H1 (cell line): ENCODE results near the gene FIZ1. TPM values are rescaled to one million over a fixed set of nuclear protein-coding genes. Genes with fewer than 3 reads are reported as not detected.

ENCODE experiments used
- CBX5 ChIP-seq: fragments of 300-800, 300-1000 bp; sonication (generic); IDR thresholded peaks from 2 replicates; pipeline ENCODE4 v1.7.1; 2016; ENCODE audit warnings: antibody characterized with exemption, low read length, low read depth
- CHD2 ChIP-seq: IDR thresholded peaks from 2 replicates; pipeline ENCODE4 v1.6.1; 2012; ENCODE audit warnings: low read length, improper control_type of control experiment
- EZH2 ChIP-seq: fragments of 200-600 bp; sonication (generic); IDR thresholded peaks from 2 replicates; pipeline ENCODE4 v1.7.1; 2012; ENCODE audit warnings: low read depth, mild to moderate bottlenecking, moderate library complexity, low read length, inconsistent platforms; ENCODE audit not compliant: severe bottlenecking
- GABPA ChIP-seq: IDR thresholded peaks from 2 replicates; pipeline ENCODE4 v1.6.1; 2011; ENCODE audit warnings: mild to moderate bottlenecking, low read length, moderate library complexity, borderline replicate concordance; ENCODE audit not compliant: insufficient read depth
- HDAC2 ChIP-seq, 2 experiments: fragments of 300-600 bp in 1 of 2; sonication (generic) in 1 of 2; IDR thresholded peaks; 2 replicates each; pipeline ENCODE4 v1.6.1; 2011 to 2012; ENCODE audit warnings: low read depth in 2 of 2, low read length in 2 of 2, mild to moderate bottlenecking in 2 of 2, moderate library complexity in 2 of 2, borderline replicate concordance in 1 of 2, inconsistent platforms in 1 of 2
- HDAC6 ChIP-seq: IDR thresholded peaks from one replicate; pipeline ENCODE4 v1.7.1; 2012; ENCODE audit warnings: low read depth, mild to moderate bottlenecking, inconsistent platforms, low read length, moderate library complexity
- PHF8 ChIP-seq: fragments of 200-600 bp; sonication (generic); conservative IDR thresholded peaks from 2 replicates; pipeline ENCODE4 v1.7.1; 2012; ENCODE audit warnings: low read depth, mild to moderate bottlenecking, inconsistent platforms, low read length, moderate library complexity
- POLR2A ChIP-seq, 2 experiments: IDR thresholded peaks; 1 replicate in 1 of 2; 2 replicates in 1 of 2; pipeline ENCODE4 v1.6.1; 2011; ENCODE audit warnings: low read depth in 2 of 2, low read length in 2 of 2, mild to moderate bottlenecking in 2 of 2; ENCODE audit errors: control extremely low read depth in 1 of 2
- RBBP5 ChIP-seq: IDR thresholded peaks from 2 replicates; pipeline ENCODE4 v1.7.1; 2012; ENCODE audit warnings: low read depth, mild to moderate bottlenecking, inconsistent platforms, low read length, moderate library complexity, borderline replicate concordance
- RNF2 ChIP-seq: fragments of 200-900, 300-1000 bp; sonication (generic); IDR thresholded peaks from 2 replicates; pipeline ENCODE4 v1.7.1; 2016; ENCODE audit warnings: borderline replicate concordance, low read depth, mild to moderate bottlenecking, antibody characterized with exemption, low read length; ENCODE audit not compliant: poor library complexity, severe bottlenecking; ENCODE audit errors: missing control alignments
- SAP30 ChIP-seq: fragments of 300-600 bp; sonication (generic); IDR thresholded peaks from 2 replicates; pipeline ENCODE4 v1.7.1; 2012; ENCODE audit warnings: low read length, moderate library complexity, mild to moderate bottlenecking, inconsistent platforms; ENCODE audit not compliant: insufficient read depth, insufficient replicate concordance
- SIN3A ChIP-seq, 2 experiments: IDR thresholded peaks in 1 of 2; conservative IDR thresholded peaks in 1 of 2; 2 replicates each; pipeline ENCODE4 v1.6.1; 2011 to 2012; ENCODE audit warnings: low read length in 2 of 2, improper control_type of control experiment in 1 of 2, low read depth in 1 of 2, mild to moderate bottlenecking in 1 of 2
- SRF ChIP-seq: IDR thresholded peaks from 2 replicates; pipeline ENCODE4 v1.6.1; 2011; ENCODE audit warnings: mild to moderate bottlenecking, low read depth, low read length, moderate library complexity
- TAF7 ChIP-seq: optimal IDR thresholded peaks from 2 replicates; pipeline ENCODE3; 2011; ENCODE audit warnings: low read depth, mild to moderate bottlenecking, inconsistent platforms, low read length, moderate library complexity, borderline replicate concordance
- TBP ChIP-seq: IDR thresholded peaks from 2 replicates; pipeline ENCODE4 v1.6.1; 2011; ENCODE audit warnings: low read depth, low read length, improper control_type of control experiment
- TEAD4 ChIP-seq: IDR thresholded peaks from 2 replicates; pipeline ENCODE4 v1.6.1; 2012; ENCODE audit warnings: low read depth, low read length, inconsistent platforms, mixed read lengths
- polyA plus RNA-seq, 7 experiments: library from polyadenylated mRNA; depleted of rRNA in 3 of 7; stranded (reverse) in 5 of 7; unstranded in 2 of 7; fragments of >200 nt in 5 of 7; fragments of 200-250 nt in 2 of 7; gene quantifications; 1 replicate in 5 of 7; 2 replicates in 1 of 7; 4 replicates in 1 of 7; pipeline versions ENCODE4 v1.2.1 to v1.2.3, GENCODE V29; 2011 to 2013; ENCODE audit warnings: missing spikeins in 2 of 7, mixed read lengths in 2 of 7
- total RNA-seq: library from RNA; stranded (reverse); fragmentation: NEBNext Ultra II Directional; extraction: Animal tissue kit (Norgen Biotek cat#: 25700); gene quantifications from 2 replicates; pipeline ENCODE4 v1.2.1, GENCODE V29; 2021
- TF ChIP-seq, protein P1 (sequence below), 3 experiments: IDR thresholded peaks; 1 replicate in 2 of 3; 2 replicates in 1 of 3; pipeline versions ENCODE4 v1.5.1 to v1.6.1; 2011; ENCODE audit warnings: low read length in 3 of 3, mild to moderate bottlenecking in 3 of 3, inconsistent platforms in 2 of 3, low read depth in 1 of 3, moderate library complexity in 1 of 3; ENCODE audit not compliant: insufficient read depth in 1 of 3; ENCODE audit errors: control extremely low read depth in 1 of 3
- TF ChIP-seq, protein P2 (sequence below): IDR thresholded peaks from 2 replicates; pipeline ENCODE4 v1.6.1; 2012; ENCODE audit warnings: inconsistent platforms

The FIZ1 gene
- total and polyA plus RNA-seq, 2 of the 8 experiments (the other 6 are each of a cell fraction or from before 2014, with no cell fraction given), result 9.1 to 18.5 TPM

DNA sequence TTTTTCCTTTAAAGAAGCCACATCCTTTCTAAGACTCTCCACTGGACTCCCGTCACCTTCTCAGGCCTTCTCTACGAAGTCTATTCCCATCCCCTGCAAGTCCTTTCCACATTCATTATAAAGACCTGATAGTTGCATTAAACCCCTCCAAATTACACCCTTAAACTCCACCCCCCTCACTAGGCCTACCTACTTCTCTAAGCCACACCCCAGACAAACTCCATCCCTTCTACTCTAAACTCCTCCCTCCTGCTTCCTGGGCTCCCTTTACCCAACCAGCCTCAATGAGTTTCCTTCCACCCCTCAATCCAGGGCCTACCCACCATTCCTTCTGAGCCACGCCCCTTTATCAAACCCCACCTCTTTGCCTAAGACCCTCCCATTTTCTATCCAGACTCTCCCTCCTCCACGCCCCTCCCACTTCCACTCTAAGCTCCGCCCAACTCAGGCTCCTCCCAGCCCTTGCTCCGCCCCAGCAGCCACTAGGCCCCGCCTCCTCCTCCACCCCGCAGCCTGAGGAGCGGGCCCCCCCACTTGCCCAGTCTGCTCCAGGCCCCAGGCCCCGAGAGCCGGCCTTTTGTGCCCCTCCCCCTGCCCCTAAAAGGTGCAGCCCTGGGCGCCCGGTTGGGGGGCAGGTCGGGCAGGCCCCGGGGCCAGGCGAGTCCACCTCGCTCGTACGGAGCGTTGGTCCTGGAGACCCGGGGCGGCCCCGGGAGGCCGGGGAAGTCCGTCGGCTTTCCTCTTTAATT is 424 bp downstream of the FIZ1 start (continued):
- no peak for TF ChIP-seq CBX5
- TF ChIP-seq, protein P1, sequence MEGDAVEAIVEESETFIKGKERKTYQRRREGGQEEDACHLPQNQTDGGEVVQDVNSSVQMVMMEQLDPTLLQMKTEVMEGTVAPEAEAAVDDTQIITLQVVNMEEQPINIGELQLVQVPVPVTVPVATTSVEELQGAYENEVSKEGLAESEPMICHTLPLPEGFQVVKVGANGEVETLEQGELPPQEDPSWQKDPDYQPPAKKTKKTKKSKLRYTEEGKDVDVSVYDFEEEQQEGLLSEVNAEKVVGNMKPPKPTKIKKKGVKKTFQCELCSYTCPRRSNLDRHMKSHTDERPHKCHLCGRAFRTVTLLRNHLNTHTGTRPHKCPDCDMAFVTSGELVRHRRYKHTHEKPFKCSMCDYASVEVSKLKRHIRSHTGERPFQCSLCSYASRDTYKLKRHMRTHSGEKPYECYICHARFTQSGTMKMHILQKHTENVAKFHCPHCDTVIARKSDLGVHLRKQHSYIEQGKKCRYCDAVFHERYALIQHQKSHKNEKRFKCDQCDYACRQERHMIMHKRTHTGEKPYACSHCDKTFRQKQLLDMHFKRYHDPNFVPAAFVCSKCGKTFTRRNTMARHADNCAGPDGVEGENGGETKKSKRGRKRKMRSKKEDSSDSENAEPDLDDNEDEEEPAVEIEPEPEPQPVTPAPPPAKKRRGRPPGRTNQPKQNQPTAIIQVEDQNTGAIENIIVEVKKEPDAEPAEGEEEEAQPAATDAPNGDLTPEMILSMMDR (IDR thresholded peaks at IDR 0.05; ENCODE audit: control extremely low read depth in 1 of 3, insufficient read depth in 1 of 3, low read depth in 1 of 3, low read length in 3 of 3), result no peak
- TF ChIP-seq EZH2, result no peak
- TF ChIP-seq TBP, result peak; percentile 50; the same call in 1 of the 2 replicates
- no peak for TF ChIP-seq RBBP5
- TF ChIP-seq, protein P2, sequence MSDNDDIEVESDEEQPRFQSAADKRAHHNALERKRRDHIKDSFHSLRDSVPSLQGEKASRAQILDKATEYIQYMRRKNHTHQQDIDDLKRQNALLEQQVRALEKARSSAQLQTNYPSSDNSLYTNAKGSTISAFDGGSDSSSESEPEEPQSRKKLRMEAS, result no peak
- no peak for TF ChIP-seq HDAC2 (IDR thresholded peaks at IDR 0.05; ENCODE audit: borderline replicate concordance in 1 of 2, low read depth in 2 of 2, low read length in 2 of 2)
- TF ChIP-seq TEAD4, result no peak
- TF ChIP-seq POLR2A (IDR thresholded peaks at IDR 0.05; ENCODE audit: control extremely low read depth in 1 of 2, low read depth in 2 of 2, low read length in 2 of 2), result peak; percentile 2 to 71; a peak in 1 of 3 replicates
- no peak for TF ChIP-seq SAP30
- TF ChIP-seq SIN3A (conservative IDR thresholded peaks at IDR 0.05 in 1 of 2, IDR thresholded peaks at IDR 0.05 in 1 of 2; ENCODE audit: low read depth in 1 of 2, low read length in 2 of 2), result no peak; a peak in 1 of 4 replicates
- no peak for TF ChIP-seq RNF2
- no peak for TF ChIP-seq SRF
- no peak for TF ChIP-seq CHD2
- peak; percentile 83 for TF ChIP-seq PHF8
- TF ChIP-seq HDAC6, result no peak
- no peak for TF ChIP-seq GABPA
- peak; percentile 38 for TF ChIP-seq TAF7
